K562 (cell line): ENCODE data around the gene PRPH2. TPM values are rescaled to one million over a fixed set of nuclear protein-coding genes. Genes with fewer than 3 reads are reported as not detected.
A peak's percentile ranks its signal among the peaks of the same experiment; 100 is the strongest.

ENCODE experiments used
- ATAC-seq: fragments of 200-7000 bp; cut with Tn5 transposase; 3 replicates; pipeline ENCODE4 v1.9.1; 2020; ENCODE audit warnings: moderate library complexity
- BruUV-seq: library from RNA; stranded (reverse); fragments of 400-500 nt; replicated peaks from 2 replicates; lab custom pipeline; 2021; lab: Mats Ljungman, UMichigan
- CTCF ChIA-PET: fragments of 300-600 bp; formaldehyde crosslinking; extraction: SDS; loops from one replicate; lab custom pipeline; 2021; ENCODE audit warnings: low intra/inter-chr PET ratio; lab: Yijun Ruan, JAX
- POLR2A ChIA-PET: fragments of 300-600, 350-650 bp; sonication (Branson Sonifier 250); formaldehyde crosslinking; extraction: SDS; loops from one replicate; lab custom pipeline; 2021; ENCODE audit warnings: antibody characterized with exemption, inconsistent platforms; lab: Yijun Ruan, JAX
- DNase-seq, 4 experiments: peaks; one replicate each; pipeline versions ENCODE4 v3.0.0 to v3.0.0-alpha.2; 2011 to 2018; ENCODE audit warnings: low spot score in 3 of 4, mixed read lengths in 3 of 4; ENCODE audit errors: extremely low read depth in 1 of 4
- FAIRE-seq: peaks from 2 replicates; lab custom pipeline; 2011; peaks lifted over from hg19 to GRCh38; lab: Jason Lieb, UNC
- H2AFZ ChIP-seq: 2 replicates; pipeline ENCODE4 v1.6.0; 2011; ENCODE audit warnings: low read depth, low read length, control low read depth, inconsistent platforms
- H3K27ac ChIP-seq: fragments of 200-600 bp; 3 replicates; pipeline ENCODE4 v1.8.0; 2011; ENCODE audit warnings: low read depth, mild to moderate bottlenecking, control low read depth, inconsistent platforms, low read length, moderate library complexity, mixed read lengths; ENCODE audit errors: extremely low read depth
- H3K27me3 ChIP-seq, 2 experiments: fragments of 300-600 bp in 1 of 2; 2 replicates in 1 of 2; 3 replicates in 1 of 2; pipeline versions ENCODE4 v1.6.0 to v1.8.0; 2011; ENCODE audit warnings: inconsistent platforms in 2 of 2, low read length in 2 of 2, mild to moderate bottlenecking in 1 of 2, mixed read lengths in 1 of 2, moderate library complexity in 1 of 2; ENCODE audit not compliant: control insufficient read depth in 2 of 2, insufficient read depth in 2 of 2
- H3K36me3 ChIP-seq: fragments of 300-600 bp; 3 replicates; pipeline ENCODE4 v1.8.0; 2011; ENCODE audit warnings: mild to moderate bottlenecking, low read length, inconsistent platforms; ENCODE audit not compliant: control insufficient read depth, insufficient read depth
- H3K4me1 ChIP-seq, 2 experiments: fragments of 200-600 bp in 1 of 2; replicated peaks in 1 of 2; 2 replicates in 1 of 2; 3 replicates in 1 of 2; pipeline versions ENCODE4 v1.5.1 to v1.8.0; 2011; ENCODE audit warnings: inconsistent platforms in 2 of 2, low read length in 2 of 2, mild to moderate bottlenecking in 1 of 2, mixed read lengths in 1 of 2, moderate library complexity in 1 of 2; ENCODE audit not compliant: control insufficient read depth in 2 of 2, insufficient read depth in 2 of 2
- H3K4me2 ChIP-seq: 2 replicates; pipeline ENCODE4 v1.6.1; 2011; ENCODE audit warnings: low read length, control low read depth, inconsistent platforms, mixed read lengths; ENCODE audit not compliant: insufficient read depth
- H3K4me3 ChIP-seq: fragments of 200-600 bp; sonication (generic), shearing (Covaris generic); 2 replicates; pipeline ENCODE4 v1.5.1; 2016; ENCODE audit warnings: control low read depth, inconsistent platforms
- H3K79me2 ChIP-seq: fragments of 200-600 bp; 3 replicates; pipeline ENCODE4 v1.8.0; 2011; ENCODE audit warnings: low read length, inconsistent platforms; ENCODE audit not compliant: control insufficient read depth, insufficient read depth
- H3K9ac ChIP-seq, 2 experiments: 2 replicates each; pipeline versions ENCODE4 v1.6.0 to v1.6.1; 2011; ENCODE audit warnings: low read depth in 2 of 2, low read length in 2 of 2, control low read depth in 1 of 2, inconsistent platforms in 1 of 2, mild to moderate bottlenecking in 1 of 2, mixed read lengths in 1 of 2; ENCODE audit not compliant: insufficient read depth in 1 of 2
- H3K9me1 ChIP-seq: one replicate; pipeline ENCODE4 v1.6.0; 2011; ENCODE audit warnings: inconsistent platforms, mild to moderate bottlenecking, low read length, moderate library complexity; ENCODE audit not compliant: control insufficient read depth, insufficient read depth
- H3K9me3 ChIP-seq: replicated peaks from 2 replicates; pipeline ENCODE4 v1.5.1; 2011; ENCODE audit warnings: low read depth, low read length, inconsistent platforms; ENCODE audit not compliant: control insufficient read depth, insufficient read depth
- H4K20me1 ChIP-seq: replicated peaks from 2 replicates; pipeline ENCODE4 v1.6.1; 2011; ENCODE audit warnings: low read length, inconsistent platforms, mixed read lengths; ENCODE audit not compliant: control insufficient read depth, insufficient read depth
- EGR1 ChIP-seq: fragments of 450-650 bp; conservative IDR thresholded peaks from 2 replicates; pipeline ENCODE4 v1.6.1; 2017; ENCODE audit warnings: mild to moderate bottlenecking
- MIER1 ChIP-seq: fragments of 450-650 bp; IDR thresholded peaks from 2 replicates; pipeline ENCODE4 v1.6.1; 2016; ENCODE audit warnings: antibody characterized with exemption, mild to moderate bottlenecking, low read depth
- RBBP5 ChIP-seq: fragments of 200-600 bp; sonication (generic); IDR thresholded peaks from 2 replicates; pipeline ENCODE4 v1.6.1; 2012; ENCODE audit warnings: borderline replicate concordance, mild to moderate bottlenecking, low read length, control low read depth, inconsistent platforms; ENCODE audit not compliant: insufficient read depth, poor library complexity, severe bottlenecking
- YY1 ChIP-seq, 3 experiments: IDR thresholded peaks; 2 replicates each; pipeline ENCODE4 v1.6.1; 2011; ENCODE audit warnings: low read length in 2 of 3, mild to moderate bottlenecking in 2 of 3, moderate library complexity in 2 of 3, borderline replicate concordance in 1 of 3, control low read depth in 1 of 3, low read depth in 1 of 3; ENCODE audit not compliant: insufficient read depth in 3 of 3, insufficient replicate concordance in 2 of 3, control insufficient read depth in 1 of 3, insufficient read length in 1 of 3; ENCODE audit errors: extremely low read depth in 1 of 3
- WGBS: fragments of 100-300 bp; shearing (Covaris generic); methylation state at CpG from one replicate; pipeline ENCODE4 v1.1.6; 2016; ENCODE audit warnings: low coverage, mixed read lengths; ENCODE audit not compliant: insufficient coverage; ENCODE audit errors: missing lambda C conversion rate; 5-methylcytosine and 5-hydroxymethylcytosine counted together
- in situ Hi-C: fragments of 300-500 bp; cut with MboI; formaldehyde crosslinking; loops from 4 replicates; pipeline ENCODE4 v1.15.0; 2018; ENCODE audit warnings: inconsistent platforms, mixed read lengths
- intact Hi-C: fragments of 100-400 bp; cut with micrococcal nuclease; formaldehyde crosslinking; loops from 2 replicates; pipeline ENCODE4 v1.14.2; 2022
- polyA plus RNA-seq, 8 experiments: library from polyadenylated mRNA; depleted of rRNA in 4 of 8; stranded (reverse) in 5 of 8; unstranded in 3 of 8; fragments of >200 nt; fragmentation: Nextera tagmentation in 2 of 8; fragmentation: Illumina TruSeq in 1 of 8; extraction: Ambion mirVana in 2 of 8; extraction: Trizol in 1 of 8; gene quantifications; 2 replicates each; pipeline versions ENCODE4 v1.2.1 to v1.2.3, GENCODE V29; 2011 to 2014; ENCODE audit warnings: inconsistent platforms in 1 of 8, missing spikeins in 1 of 8
- total RNA-seq, 7 experiments: library from RNA; depleted of rRNA in 6 of 7; stranded (reverse); fragments of >200 nt in 6 of 7; fragmentation: Illumina TruSeq in 2 of 7; extraction: Trizol in 2 of 7; gene quantifications; 2 replicates each; pipeline versions ENCODE4 v1.2.1 to v1.2.3, GENCODE V29; 2011 to 2021; ENCODE audit warnings: low replicate concordance in 1 of 7

The PRPH2 gene
- total and polyA plus RNA-seq, 9 of the 15 experiments (the other 6 are each of a cell fraction or from before 2014, with no cell fraction given): 0.03 to 0.11 (median 0.03) TPM; not detected in 5

- H3K27ac ChIP-seq: no peak overlapping the region
- no peak overlapping the region for H3K4me3 ChIP-seq
- H3K4me1 ChIP-seq: no peaks in the 10 kb centered on the region; a peak in 1 of 5 replicates
- no peak overlapping the region for H2AFZ ChIP-seq
- FAIRE-seq: no peak
- 0 out of 2 replicates have a peak, but pooled peaks cover 4% of the 10 kb centered on the region for H4K20me1 ChIP-seq
- intact Hi-C loops: no loop called here
- in situ Hi-C loops: no loop called here
- 56% methylated on average over 4 of the region's 4 CpGs for WGBS
- H3K9ac ChIP-seq: no peak overlapping the region
- no peak for TF ChIP-seq RBBP5
- TF ChIP-seq EGR1: peak; percentile 48
- no peak for TF ChIP-seq MIER1
- peak in 1 of 3 experiments; percentile 32 for TF ChIP-seq YY1 (IDR thresholded peaks at IDR 0.05; ENCODE audit: borderline replicate concordance in 1 of 3, control insufficient read depth in 1 of 3, extremely low read depth in 1 of 3, insufficient read depth in 3 of 3, insufficient read length in 1 of 3, insufficient replicate concordance in 2 of 3, low read depth in 1 of 3, low read length in 2 of 3)
- TF ChIP-seq, all 486 proteins: peak for 2
- ATAC-seq (0 out of 3 replicates have a peak, but pooled peaks have one; percentile 25), DNase-seq (no peak)
- Histone ChIP-seq H3K4me2 (no peak overlapping the region), H3K9me1 (no peaks in the 10 kb centered on the region), H3K27me3 (no peaks in the 10 kb centered on the region), H3K36me3 (peaks cover 61% of the 10 kb centered on the region; the same call in 2 of the 3 replicates), H3K79me2 (no peaks in the 10 kb centered on the region), H3K9me3 (no peaks in the 10 kb centered on the region)
- ChIA-PET CTCF (no interaction called here), POLR2A (interaction anchor here (0.8 to 2.2 kb wide), 6 partner anchors 9 to 437 kb away, joined by 3 to 10 read pairs (median 4); partner anchors contain the start of gene RPL7L1)
- no TSS peak for BruUV-seq
Measured at GRCh38 chr6:42692137-42692911, 30.1 kb downstream of the PRPH2 start.
